ENCODE data around the gene CD163. TPM values are rescaled to one million over a fixed set of nuclear protein-coding genes. Genes with fewer than 3 reads are reported as not detected.

The CD163 gene
- total RNA-seq, 1 donor = not detected

- no peak for DNase-seq (ENCODE audit: low read depth)
- no peak for TF ChIP-seq CTCF (IDR thresholded peaks at IDR 0.05; ENCODE audit: insufficient read depth, low read length)
Measured at GRCh38 chr12:7459973-7460372, 43.6 kb downstream of the CD163 start.

GRCh38 chr12:7451756-7452155 is 51.8 kb downstream of the CD163 start:
- H3K4me3 ChIP-seq (ENCODE audit: low read depth, low read length) = no peak overlapping the region
- TF ChIP-seq CTCF (IDR thresholded peaks at IDR 0.05; ENCODE audit: insufficient read depth, low read length) = no peak
- DNase-seq (ENCODE audit: low read depth) = no peak

More at GRCh38 chr12:7459973-7460372, 43.6 kb downstream of the CD163 start:
- no peak overlapping the region for H3K4me3 ChIP-seq (ENCODE audit: low read depth, low read length)

GRCh38 chr12:7450667-7451066 is 52.9 kb downstream of the CD163 start:
- TF ChIP-seq CTCF (IDR thresholded peaks at IDR 0.05; ENCODE audit: insufficient read depth, low read length) = no peak
- DNase-seq (ENCODE audit: low read depth) = no peak
- H3K4me3 ChIP-seq (ENCODE audit: low read depth, low read length) = no peak overlapping the region

- DNase-seq (ENCODE audit: low read depth) = no peak
- H3K4me3 ChIP-seq (ENCODE audit: low read depth, low read length) = no peak overlapping the region
- TF ChIP-seq CTCF (IDR thresholded peaks at IDR 0.05; ENCODE audit: insufficient read depth, low read length) = no peak
Measured at GRCh38 chr12:7448099-7448498, 55.5 kb downstream of the CD163 start.

- no peak for DNase-seq (ENCODE audit: low read depth)
- no peak for TF ChIP-seq CTCF (IDR thresholded peaks at IDR 0.05; ENCODE audit: insufficient read depth, low read length)
- H3K4me3 ChIP-seq (ENCODE audit: low read depth, low read length) = no peak overlapping the region
Measured at GRCh38 chr12:7444537-7444936, 59.0 kb downstream of the CD163 start.

- DNase-seq (ENCODE audit: low read depth) = no peak
- H3K4me3 ChIP-seq (ENCODE audit: low read depth, low read length) = no peak within 1 kb of the TSS
- no peak for TF ChIP-seq CTCF (IDR thresholded peaks at IDR 0.05; ENCODE audit: insufficient read depth, low read length)
Measured at GRCh38 chr12:7444076-7444475, 59.5 kb downstream of the CD163 start, which contains the start of gene CD163L1. Gene CD163L1, minus strand, starts transcription at chr12:7444153. Its CDS starts 26 bp downstream, at chr12:7444127.

GRCh38 chr12:7441216-7441615 is 62.4 kb downstream of the CD163 start:
- no peak for DNase-seq (ENCODE audit: low read depth)
- no peak for TF ChIP-seq CTCF (IDR thresholded peaks at IDR 0.05; ENCODE audit: insufficient read depth, low read length)

More at GRCh38 chr12:7441216-7441615, 62.4 kb downstream of the CD163 start:
- H3K4me3 ChIP-seq (ENCODE audit: low read depth, low read length) = no peak overlapping the region

Data from fibroblast of the aortic adventitia (primary cell).